Omental fat pad (tissue), 4 donors: ENCODE data around the gene CST4. TPM values are rescaled to one million over a fixed set of nuclear protein-coding genes. Genes with fewer than 3 reads are reported as not detected.

Source experiments
- ATAC-seq: fragments of 150-250 bp; one replicate; pipeline ENCODE4 v1.9.1; 2016; ENCODE audit warnings: mild to moderate bottlenecking, moderate library complexity; ENCODE audit not compliant: low FRiP score
- DNase-seq: peaks from one replicate; pipeline ENCODE4 v3.0.0-alpha.2; 2019; ENCODE audit warnings: low spot score
- CTCF ChIP-seq, 3 donors: fragments of 450-650 bp; IDR thresholded peaks; one replicate each; pipeline ENCODE4 v1.5.1; 2016 to 2017; ENCODE audit warnings: antibody characterized with exemption in 3 of 3, mild to moderate bottlenecking in 3 of 3, moderate library complexity in 2 of 3
- total RNA-seq, 4 donors: library from RNA; depleted of rRNA; stranded (reverse); fragments of >200 nt; gene quantifications; one replicate each; pipeline ENCODE4 v1.1.0, GENCODE V29; 2016

Gene CST4
- total RNA-seq, 4 donors from 2014 or later = not detected

- DNase-seq = no peak
- no peak for TF ChIP-seq CTCF (IDR thresholded peaks at IDR 0.05)
- ATAC-seq = no peak
Observed at GRCh38 chr20:23683281-23683680, 5.6 kb downstream of the CST4 start.

GRCh38 chr20:23680146-23680545, 8.7 kb downstream of the CST4 start:
- DNase-seq = no peak
- no peak for ATAC-seq
- TF ChIP-seq CTCF (IDR thresholded peaks at IDR 0.05) = no peak

GRCh38 chr20:23679133-23680092, 9.4 kb downstream of the CST4 start:
- DNase-seq (no peak), ATAC-seq (no peak)
- TF ChIP-seq CTCF (IDR thresholded peaks at IDR 0.05) = no peak

- DNase-seq (no peak), ATAC-seq (no peak)
- no peak for TF ChIP-seq CTCF (IDR thresholded peaks at IDR 0.05)
Observed at GRCh38 chr20:23673209-23673608, 15.6 kb downstream of the CST4 start.

- no peak for TF ChIP-seq CTCF (IDR thresholded peaks at IDR 0.05)
- DNase-seq = no peak
- ATAC-seq = no peak
Observed at GRCh38 chr20:23672158-23672557, 16.7 kb downstream of the CST4 start.

- no peak for ATAC-seq
- TF ChIP-seq CTCF (IDR thresholded peaks at IDR 0.05) = no peak
- DNase-seq = no peak
Observed at GRCh38 chr20:23671479-23671878, 17.4 kb downstream of the CST4 start.

GRCh38 chr20:23670361-23670760, 18.5 kb downstream of the CST4 start:
- ATAC-seq (no peak), DNase-seq (no peak)
- TF ChIP-seq CTCF (IDR thresholded peaks at IDR 0.05) = no peak
